ENCODE results near the gene AKAP10. TPM values are rescaled to one million over a fixed set of nuclear protein-coding genes. Genes with fewer than 3 reads are reported as not detected.

The AKAP10 gene
- total RNA-seq, 4 donors from 2014 or later = 21.9 to 39.1 (median 30.3) TPM

DNA sequence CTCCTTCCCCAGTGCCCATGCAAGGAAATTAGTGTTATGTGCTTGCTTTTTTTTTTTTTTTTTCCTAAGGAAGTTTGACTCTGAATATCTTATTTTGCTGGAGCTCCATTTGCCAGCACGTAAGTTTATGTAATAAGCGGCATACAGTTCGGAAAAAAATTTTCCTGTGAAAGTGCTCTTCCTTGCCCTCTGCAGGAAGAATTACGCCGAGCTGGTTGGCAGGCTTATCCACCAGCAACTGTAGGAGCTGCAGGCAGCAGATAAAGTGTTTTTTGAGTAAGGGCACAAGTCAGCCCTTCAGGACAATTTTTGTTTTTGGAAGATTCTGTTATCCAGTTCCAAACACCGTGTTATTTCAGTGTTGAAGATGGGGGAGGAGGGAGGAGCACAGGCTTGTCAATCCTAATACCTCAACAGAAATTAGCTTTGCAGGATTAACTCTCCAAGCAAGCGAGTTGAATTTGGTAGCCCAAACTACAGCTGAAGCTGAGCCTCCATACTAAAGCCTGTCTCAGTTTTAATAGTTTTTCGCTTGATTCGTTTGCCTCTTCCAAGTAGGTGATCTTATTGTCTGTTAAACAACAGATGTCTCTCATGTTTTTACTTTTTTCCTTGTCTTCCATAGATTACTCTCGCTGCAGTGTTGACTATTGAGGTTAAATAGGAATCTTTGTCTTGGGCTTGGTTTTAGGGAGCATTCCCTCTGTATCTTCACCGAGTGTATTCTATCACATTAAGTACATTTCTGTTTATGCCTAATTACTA is 32.7 kb upstream of the AKAP10 start:
- DNase-seq (ENCODE audit: low spot score) (no peak), ATAC-seq (ENCODE audit: low FRiP score) (peak; percentile 66)
- TF ChIP-seq, protein P1, sequence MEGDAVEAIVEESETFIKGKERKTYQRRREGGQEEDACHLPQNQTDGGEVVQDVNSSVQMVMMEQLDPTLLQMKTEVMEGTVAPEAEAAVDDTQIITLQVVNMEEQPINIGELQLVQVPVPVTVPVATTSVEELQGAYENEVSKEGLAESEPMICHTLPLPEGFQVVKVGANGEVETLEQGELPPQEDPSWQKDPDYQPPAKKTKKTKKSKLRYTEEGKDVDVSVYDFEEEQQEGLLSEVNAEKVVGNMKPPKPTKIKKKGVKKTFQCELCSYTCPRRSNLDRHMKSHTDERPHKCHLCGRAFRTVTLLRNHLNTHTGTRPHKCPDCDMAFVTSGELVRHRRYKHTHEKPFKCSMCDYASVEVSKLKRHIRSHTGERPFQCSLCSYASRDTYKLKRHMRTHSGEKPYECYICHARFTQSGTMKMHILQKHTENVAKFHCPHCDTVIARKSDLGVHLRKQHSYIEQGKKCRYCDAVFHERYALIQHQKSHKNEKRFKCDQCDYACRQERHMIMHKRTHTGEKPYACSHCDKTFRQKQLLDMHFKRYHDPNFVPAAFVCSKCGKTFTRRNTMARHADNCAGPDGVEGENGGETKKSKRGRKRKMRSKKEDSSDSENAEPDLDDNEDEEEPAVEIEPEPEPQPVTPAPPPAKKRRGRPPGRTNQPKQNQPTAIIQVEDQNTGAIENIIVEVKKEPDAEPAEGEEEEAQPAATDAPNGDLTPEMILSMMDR (IDR thresholded peaks at IDR 0.05) = no peak

DNA sequence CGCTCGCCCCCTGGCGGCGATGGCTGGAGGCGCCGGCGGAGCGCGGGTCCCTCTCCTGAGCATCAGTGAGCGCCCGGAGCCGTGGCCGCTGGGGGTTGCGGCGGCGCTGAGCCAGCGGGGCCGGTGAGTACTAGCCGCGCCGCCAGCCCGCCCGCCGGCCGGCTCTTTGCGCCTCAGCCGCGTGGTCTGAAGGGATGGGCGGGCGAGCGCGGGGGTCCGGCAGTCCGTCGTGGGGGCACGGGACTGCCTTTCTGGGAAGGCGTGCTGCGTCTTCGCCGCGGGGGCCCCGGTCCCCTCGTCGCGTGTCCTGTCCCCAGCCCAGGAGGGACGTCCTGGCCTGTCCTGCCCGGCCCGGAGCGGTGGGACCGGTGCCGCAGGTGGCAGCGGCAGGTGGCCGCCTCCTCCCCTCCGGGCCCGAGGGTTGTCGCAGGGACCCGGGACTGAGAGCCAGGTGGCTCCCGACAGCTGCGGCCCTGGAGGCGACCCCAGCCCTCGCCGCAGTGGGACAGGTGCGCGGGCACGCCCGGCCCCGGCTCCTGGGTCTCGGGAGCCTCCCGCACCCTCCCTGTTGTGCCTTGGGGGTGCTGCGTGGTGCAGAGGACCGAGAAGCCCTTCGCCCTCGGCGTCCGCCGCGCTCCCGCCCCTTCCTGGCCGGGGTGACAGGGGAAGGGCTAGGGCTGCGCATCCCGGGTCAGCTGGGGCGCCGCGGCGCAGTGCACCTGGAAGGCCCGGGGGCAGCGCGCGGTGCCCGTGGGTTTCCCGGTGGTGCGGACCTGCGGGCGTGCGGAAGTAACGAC is 31.9 kb upstream of the AKAP10 start, which contains the start of gene SPECC1:
TSS of gene SPECC1 (plus strand) at position 58 of the 797 bp plus-strand sequence. CDS start 87,293 bp downstream, outside the sequence.
- ATAC-seq (ENCODE audit: low FRiP score) = peak; percentile 97
- peak; percentile 75 for DNase-seq (ENCODE audit: low spot score)
- TF ChIP-seq, protein P1 (IDR thresholded peaks at IDR 0.05) = peak in 2 of 3 donors; percentile 80 to 96

DNA sequence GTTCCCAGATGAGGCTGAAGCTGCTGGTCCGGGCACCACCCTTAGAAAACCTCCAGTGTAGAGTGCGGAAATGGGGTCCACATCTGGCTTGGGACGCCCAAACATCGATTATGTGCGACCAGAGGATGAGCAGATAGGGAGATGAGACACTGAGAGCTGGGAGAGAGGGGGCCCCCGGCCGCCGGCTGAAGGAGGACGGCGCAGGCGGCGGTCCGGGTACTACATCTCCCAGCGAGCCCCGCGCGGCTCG is 31.3 kb upstream of the AKAP10 start:
- DNase-seq (ENCODE audit: low spot score) (no peak), ATAC-seq (ENCODE audit: low FRiP score) (no peak)
- TF ChIP-seq, protein P1 (IDR thresholded peaks at IDR 0.05) = no peak

DNA sequence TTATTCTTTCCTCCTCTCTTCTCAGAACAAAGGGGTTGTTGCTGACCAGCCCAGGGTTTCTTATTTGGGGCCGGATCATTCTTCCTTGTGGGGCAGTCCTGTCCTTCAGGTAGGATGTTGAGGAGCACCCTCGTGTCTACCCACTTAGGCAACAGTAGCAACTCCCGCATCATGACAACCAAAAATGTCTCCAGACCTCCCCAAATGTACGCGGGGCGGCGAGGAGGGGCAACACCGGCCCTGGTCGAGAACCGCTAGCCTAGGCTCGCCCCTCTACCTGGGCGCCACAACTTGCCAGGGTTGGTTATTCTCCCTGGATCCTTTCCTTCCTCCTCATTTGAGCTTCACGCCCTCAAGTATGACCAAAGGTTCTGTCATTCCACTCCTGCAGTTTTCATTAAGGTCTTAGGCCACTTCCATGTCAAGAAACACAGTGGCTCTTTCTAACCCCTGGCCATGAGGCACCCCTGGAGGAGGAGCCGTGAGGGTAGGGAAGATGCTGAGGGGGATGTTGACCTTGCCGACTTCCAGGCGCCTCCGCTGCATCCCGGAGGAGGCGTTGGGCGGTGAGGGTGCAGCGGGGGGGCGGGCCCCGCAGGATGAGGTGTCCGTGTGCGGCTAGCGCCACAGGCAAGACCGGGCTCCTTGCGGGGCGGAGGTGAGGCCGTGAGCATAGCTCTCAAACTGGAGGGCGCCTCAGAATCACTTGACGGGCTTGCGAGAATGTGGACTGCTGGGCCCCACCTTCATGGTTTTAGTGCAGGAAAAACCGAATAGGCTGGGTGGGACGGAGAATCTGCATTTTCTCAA is 30.8 kb upstream of the AKAP10 start:
- TF ChIP-seq, protein P1 (IDR thresholded peaks at IDR 0.05) = no peak
- ATAC-seq (ENCODE audit: low FRiP score) (peak; percentile 69), DNase-seq (ENCODE audit: low spot score) (peak; percentile 30)

DNA sequence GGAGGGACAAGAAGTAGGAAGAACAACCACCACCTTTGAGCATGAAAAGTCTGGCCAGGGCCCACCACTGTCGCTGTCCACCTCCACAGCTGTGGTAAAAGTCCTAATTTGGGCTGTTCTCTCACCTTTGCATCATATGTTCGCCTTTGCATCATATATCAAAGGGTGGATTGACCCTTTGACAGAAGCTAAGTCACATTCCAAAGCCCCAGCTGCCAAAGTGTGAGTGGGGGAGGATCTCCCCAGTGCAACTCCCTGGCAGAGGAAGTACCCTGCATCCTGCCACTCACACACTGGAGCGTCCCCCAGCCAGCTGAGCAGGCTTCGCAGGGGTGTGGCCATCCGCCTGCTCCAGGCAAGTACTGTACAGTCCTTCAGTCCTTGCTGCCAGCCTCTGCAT is 18.9 kb upstream of the AKAP10 start:
- ATAC-seq (ENCODE audit: low FRiP score) (no peak), DNase-seq (ENCODE audit: low spot score) (no peak)
- TF ChIP-seq, protein P1 (IDR thresholded peaks at IDR 0.05) = no peak

DNA sequence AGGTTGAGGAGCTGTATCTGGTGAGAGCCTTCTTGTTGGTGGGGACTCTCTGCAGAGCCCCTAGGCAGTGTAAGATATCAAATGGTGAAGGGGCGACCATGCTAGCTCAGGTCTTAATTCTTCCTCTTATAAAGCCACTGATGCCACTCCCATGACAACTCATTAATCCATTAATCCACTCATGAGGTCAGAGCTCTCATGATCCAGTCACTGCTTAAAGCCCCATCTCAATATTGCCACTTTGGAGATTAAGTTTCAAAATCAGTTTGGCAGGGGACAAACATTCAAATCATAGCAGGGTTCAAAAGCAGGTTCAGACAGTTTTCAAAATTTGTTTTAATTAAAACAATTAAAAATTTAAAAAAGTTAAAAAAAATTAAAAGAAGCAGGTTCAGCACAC is 18.5 kb upstream of the AKAP10 start:
- DNase-seq (ENCODE audit: low spot score) (no peak), ATAC-seq (ENCODE audit: low FRiP score) (no peak)
- TF ChIP-seq, protein P1 (IDR thresholded peaks at IDR 0.05) = no peak
